Fibroblast of lung (primary cell): ENCODE measurements around the gene SNX8. TPM values are rescaled to one million over a fixed set of nuclear protein-coding genes. Genes with fewer than 3 reads are reported as not detected.

Source experiments
- DNase-seq, 2 donors: peaks; one replicate each; pipeline versions ENCODE4 v3.0.0 to v3.0.0-alpha.2; 2010; ENCODE audit warnings: low read depth in 2 of 2
- H2AFZ ChIP-seq: 2 replicates; pipeline ENCODE4 v1.5.1; 2012; ENCODE audit warnings: low read length, control low read depth, inconsistent platforms
- H3K27ac ChIP-seq: 2 replicates; pipeline ENCODE4 v1.5.1; 2011; ENCODE audit warnings: low read length, control low read depth; ENCODE audit not compliant: insufficient read depth
- H3K27me3 ChIP-seq: 2 replicates; pipeline ENCODE4 v1.5.1; 2011; ENCODE audit warnings: mild to moderate bottlenecking, low read length; ENCODE audit not compliant: control insufficient read depth, insufficient read depth
- H3K36me3 ChIP-seq: 2 replicates; pipeline ENCODE4 v1.5.1; 2011; ENCODE audit warnings: low read length; ENCODE audit not compliant: control insufficient read depth, insufficient read depth
- H3K4me1 ChIP-seq: 2 replicates; pipeline ENCODE4 v1.5.1; 2011; ENCODE audit warnings: low read length; ENCODE audit not compliant: control insufficient read depth, insufficient read depth; ENCODE audit errors: extremely low read depth
- H3K4me2 ChIP-seq: 2 replicates; pipeline ENCODE4 v1.5.1; 2011; ENCODE audit warnings: low read length, control low read depth; ENCODE audit not compliant: insufficient read depth; ENCODE audit errors: extremely low read depth
- H3K4me3 ChIP-seq, 4 experiments: fragments of 200-600 bp in 1 of 4; sonication (generic) in 1 of 4; replicated peaks in 1 of 4; 2 replicates each; pipeline ENCODE4 v1.5.1; 2011 to 2016; ENCODE audit warnings: low read length in 4 of 4, low read depth in 3 of 4, mild to moderate bottlenecking in 3 of 4, control low read depth in 2 of 4, inconsistent platforms in 1 of 4, mixed read lengths in 1 of 4; ENCODE audit not compliant: insufficient read depth in 1 of 4; ENCODE audit errors: control extremely low read depth in 1 of 4
- H3K79me2 ChIP-seq: 2 replicates; pipeline ENCODE4 v1.5.1; 2012; ENCODE audit warnings: mild to moderate bottlenecking, low read length, inconsistent platforms; ENCODE audit not compliant: control insufficient read depth, insufficient read depth
- H3K9ac ChIP-seq: 2 replicates; pipeline ENCODE4 v1.5.1; 2011; ENCODE audit warnings: mild to moderate bottlenecking, low read length, control low read depth; ENCODE audit not compliant: insufficient read depth
- H3K9me3 ChIP-seq: 2 replicates; pipeline ENCODE4 v1.5.1; 2012; ENCODE audit warnings: low read depth, low read length; ENCODE audit not compliant: control insufficient read depth, insufficient read depth
- H4K20me1 ChIP-seq: 2 replicates; pipeline ENCODE4 v1.5.1; 2011; ENCODE audit warnings: low read length; ENCODE audit not compliant: control insufficient read depth, insufficient read depth; ENCODE audit errors: extremely low read depth
- CTCF ChIP-seq, 2 donors: IDR thresholded peaks in 1 of 2; conservative IDR thresholded peaks in 1 of 2; 1 replicate in 1 of 2; 2 replicates in 1 of 2; pipeline ENCODE4 v1.5.1; 2011 to 2012; ENCODE audit warnings: low read length in 2 of 2, control low read depth in 1 of 2, inconsistent platforms in 1 of 2, low read depth in 1 of 2, mild to moderate bottlenecking in 1 of 2
- EZH2 ChIP-seq: IDR thresholded peaks from 2 replicates; pipeline ENCODE4 v1.5.1; 2012; ENCODE audit warnings: low read length, control low read depth, mild to moderate bottlenecking; ENCODE audit errors: missing control alignments
- polyA plus RNA-seq, 2 donors: library from polyadenylated mRNA; depleted of rRNA in 1 of 2; stranded (reverse) in 1 of 2; unstranded in 1 of 2; fragments of >200 nt; gene quantifications; 2 replicates each; pipeline ENCODE4 v1.2.1, GENCODE V29; 2011 to 2012; ENCODE audit warnings: missing spikeins in 1 of 2
- total RNA-seq: library from RNA; depleted of rRNA; stranded (reverse); fragments of >200 nt; gene quantifications from 2 replicates; pipeline ENCODE4 v1.2.1, GENCODE V29; 2014

SNX8 gene
- total and polyA plus RNA-seq, 2 donors (not counting 1 experiment from before 2014, with no cell fraction given) = 13.2 to 27.4 TPM

DNA sequence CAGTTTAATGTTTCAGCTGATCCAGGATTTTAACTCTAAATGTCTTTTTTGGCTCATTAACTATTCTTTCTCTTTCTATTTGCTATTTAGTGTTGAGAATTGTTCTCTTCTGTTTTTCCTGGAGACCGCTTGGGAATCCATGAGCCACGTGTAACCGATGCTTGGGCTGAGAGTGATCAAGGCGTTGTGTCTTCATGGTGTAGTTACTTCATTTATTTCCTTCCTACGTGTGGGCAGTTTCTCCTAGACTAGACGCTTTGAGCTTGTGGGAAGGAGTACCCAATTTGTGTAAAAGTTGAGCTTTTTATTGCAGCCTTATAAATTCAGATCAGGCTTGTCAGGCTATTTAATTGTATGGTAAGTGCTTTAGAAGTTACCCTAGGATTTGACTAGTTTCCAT is 43.3 kb upstream of the SNX8 start:
- TF ChIP-seq EZH2 = no peak
- TF ChIP-seq CTCF (conservative IDR thresholded peaks at IDR 0.05 in 1 of 2, IDR thresholded peaks at IDR 0.05 in 1 of 2; ENCODE audit: low read depth in 1 of 2, low read length in 2 of 2) = no peak
- DNase-seq = no peak
- Histone ChIP-seq H3K79me2 (peaks cover 71% of the 10 kb centered on the region), H3K4me3 (no peak overlapping the region), H4K20me1 (peaks cover 2% of the 10 kb centered on the region), H3K4me1 (no peaks in the 10 kb centered on the region), H3K4me2 (no peak overlapping the region), H3K9ac (no peak overlapping the region), H3K36me3 (peaks cover 13% of the 10 kb centered on the region), H3K27ac (no peak overlapping the region), H3K9me3 (no peaks in the 10 kb centered on the region), H2AFZ (no peak overlapping the region), H3K27me3 (no peaks in the 10 kb centered on the region)

- H3K4me3 ChIP-seq = no peak overlapping the region
- no peak for DNase-seq
- H3K4me1 ChIP-seq = no peaks in the 10 kb centered on the region
- no peak for TF ChIP-seq CTCF (conservative IDR thresholded peaks at IDR 0.05 in 1 of 2, IDR thresholded peaks at IDR 0.05 in 1 of 2; ENCODE audit: low read depth in 1 of 2, low read length in 2 of 2)
- no peak for TF ChIP-seq EZH2
- no peak overlapping the region for H3K9ac ChIP-seq
- H2AFZ ChIP-seq = no peak overlapping the region
- H3K9me3 ChIP-seq = no peaks in the 10 kb centered on the region
- no peaks in the 10 kb centered on the region for H3K27me3 ChIP-seq
- peaks cover 9% of the 10 kb centered on the region for H3K36me3 ChIP-seq
- no peak overlapping the region for H3K27ac ChIP-seq
- peaks cover 68% of the 10 kb centered on the region for H3K79me2 ChIP-seq
- H4K20me1 ChIP-seq = peaks cover 2% of the 10 kb centered on the region
- peak overlapping the region; percentile 59 for H3K4me2 ChIP-seq
Observed at GRCh38 chr7:2357165-2357564, 42.9 kb upstream of the SNX8 start.

GRCh38 chr7:2355705-2356008 is 41.4 kb upstream of the SNX8 start:
- H4K20me1 ChIP-seq = peaks cover 2% of the 10 kb centered on the region
- H2AFZ ChIP-seq = no peak overlapping the region
- H3K4me2 ChIP-seq = peak overlapping the region; percentile 97
- no peak for TF ChIP-seq CTCF (conservative IDR thresholded peaks at IDR 0.05 in 1 of 2, IDR thresholded peaks at IDR 0.05 in 1 of 2; ENCODE audit: low read depth in 1 of 2, low read length in 2 of 2)
- no peak for TF ChIP-seq EZH2
- H3K9ac ChIP-seq = peak overlapping the region; percentile 91
- H3K27me3 ChIP-seq = no peaks in the 10 kb centered on the region
- peaks cover 62% of the 10 kb centered on the region for H3K79me2 ChIP-seq
- no peaks in the 10 kb centered on the region for H3K9me3 ChIP-seq
- no peaks in the 10 kb centered on the region for H3K4me1 ChIP-seq
- H3K4me3 ChIP-seq = peak overlapping the region; percentile 44 to 92 (median 88)
- peak overlapping the region; percentile 85 for H3K27ac ChIP-seq
- H3K36me3 ChIP-seq = peaks cover 8% of the 10 kb centered on the region
- no peak for DNase-seq
